ENCODE measurements around the gene F2. TPM values are rescaled to one million over a fixed set of nuclear protein-coding genes. Genes with fewer than 3 reads are reported as not detected.

The F2 gene
- polyA plus RNA-seq, 4 donors, result 0.09 to 2.3 TPM; not detected in 2

DNA sequence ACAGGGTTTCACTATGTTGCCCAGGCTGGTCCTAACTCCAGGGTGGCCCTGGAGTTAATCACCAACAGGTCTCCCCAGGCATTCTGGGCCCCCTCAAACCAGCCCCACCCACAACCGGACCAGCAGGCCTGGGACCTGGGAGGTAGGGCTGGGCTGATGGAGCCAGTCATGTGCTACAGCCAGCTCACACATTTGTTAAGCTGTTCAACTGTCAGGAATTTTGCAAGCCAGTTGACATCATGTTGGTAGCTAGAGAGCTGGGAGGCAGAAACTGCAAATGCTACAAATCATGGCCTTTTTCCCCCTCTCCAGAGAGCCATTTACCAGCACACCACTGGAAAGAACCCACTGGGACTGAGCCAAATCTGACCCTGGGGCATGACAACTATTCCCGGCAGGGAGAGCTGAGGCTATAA lies 25.4 kb upstream of the F2 start:
- Histone ChIP-seq H3K27me3 (ENCODE audit: control insufficient read depth in 3 of 3, insufficient read depth in 3 of 3, low read length in 3 of 3) (no peaks in the 10 kb centered on the region), H3K27ac (ENCODE audit: low read depth in 1 of 3, low read length in 2 of 3) (peak overlapping the region in 1 of 3 donors; percentile 11), H3K36me3 (ENCODE audit: control insufficient read depth in 3 of 3, insufficient read depth in 2 of 3, low read depth in 1 of 3, low read length in 3 of 3) (peaks cover 13 to 75% (median 22%) of the 10 kb centered on the region in 3 donors), H3K4me1 (ENCODE audit: control insufficient read depth in 3 of 3, insufficient read depth in 2 of 3, low read depth in 1 of 3, low read length in 2 of 3) (peaks cover 0 to 6% (median 0%) of the 10 kb centered on the region in 3 donors), H3K9me3 (ENCODE audit: control insufficient read depth in 2 of 2, insufficient read depth in 1 of 2, low read depth in 1 of 2, low read length in 1 of 2) (no peaks in the 10 kb centered on the region), H3K4me3 (ENCODE audit: low read depth in 1 of 3, low read length in 3 of 3) (no peak overlapping the region)
- FAIRE-seq (no peak), DNase-seq (no peak)
- 87 to 91% (median 88%) methylated on average over 2 of the region's 2 CpGs for WGBS, 3 donors

DNA sequence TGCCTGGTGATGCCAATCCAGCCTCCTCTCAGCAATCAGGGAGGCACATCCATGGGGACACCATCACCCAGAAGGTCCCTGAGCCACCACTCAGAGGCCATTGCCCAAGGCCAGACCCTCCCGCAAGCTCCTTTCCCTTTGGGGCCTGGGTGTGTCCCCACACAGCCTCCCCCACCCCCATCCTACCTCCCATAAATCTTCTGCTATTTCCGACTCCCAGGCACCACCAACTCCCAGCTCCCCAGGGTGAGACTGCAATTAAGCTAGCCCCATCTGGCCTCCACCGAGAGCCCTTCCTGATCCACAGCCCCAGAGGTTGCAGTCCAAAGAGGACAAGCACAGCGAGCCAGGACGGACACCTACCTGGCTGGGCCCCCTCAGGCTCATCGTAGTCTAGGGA lies 24.9 kb upstream of the F2 start:
- no peak for FAIRE-seq
- H3K36me3 ChIP-seq (ENCODE audit: control insufficient read depth in 3 of 3, insufficient read depth in 2 of 3, low read depth in 1 of 3, low read length in 3 of 3), result peaks cover 13 to 72% (median 22%) of the 10 kb centered on the region in 3 donors
- 89 to 94% (median 92%) methylated on average over 6 of the region's 6 CpGs for WGBS, 3 donors

DNA sequence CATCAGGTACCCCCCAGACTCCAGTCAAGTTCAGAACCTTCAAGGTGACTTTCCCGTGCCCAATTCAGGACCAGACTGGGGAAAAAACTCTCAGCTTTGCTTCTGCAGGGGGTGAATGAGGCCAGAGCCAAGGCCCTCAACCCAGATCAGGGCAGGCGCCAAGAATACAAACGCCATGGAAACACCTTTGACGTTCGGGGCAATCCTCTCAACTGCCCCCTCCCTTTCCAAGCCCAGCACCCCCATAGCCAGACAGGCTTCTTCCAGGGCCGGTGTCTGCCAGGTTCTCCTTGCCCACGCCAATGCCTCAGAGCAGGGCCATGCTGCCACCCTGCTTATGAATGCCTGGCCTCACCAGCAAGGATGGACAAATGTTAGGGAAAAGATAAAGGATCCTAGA lies 24.4 kb upstream of the F2 start:
- FAIRE-seq (no peak), DNase-seq (no peak)
- Histone ChIP-seq H3K36me3 (ENCODE audit: control insufficient read depth in 3 of 3, insufficient read depth in 2 of 3, low read depth in 1 of 3, low read length in 3 of 3) (peaks cover 13 to 72% (median 22%) of the 10 kb centered on the region in 3 donors), H3K4me3 (ENCODE audit: low read depth in 1 of 3, low read length in 3 of 3) (no peak overlapping the region), H3K27me3 (ENCODE audit: control insufficient read depth in 3 of 3, insufficient read depth in 3 of 3, low read length in 3 of 3) (no peaks in the 10 kb centered on the region), H3K4me1 (ENCODE audit: control insufficient read depth in 3 of 3, insufficient read depth in 2 of 3, low read depth in 1 of 3, low read length in 2 of 3) (peaks cover 0 to 8% (median 3%) of the 10 kb centered on the region in 3 donors), H3K27ac (ENCODE audit: low read depth in 1 of 3, low read length in 2 of 3) (no peak overlapping the region), H3K9me3 (ENCODE audit: control insufficient read depth in 2 of 2, insufficient read depth in 1 of 2, low read depth in 1 of 2, low read length in 1 of 2) (no peaks in the 10 kb centered on the region)
- 85 to 91% (median 90%) methylated on average over 7 of the region's 7 CpGs for WGBS, 3 donors

More for the DNA sequence above, 24.9 kb upstream of the F2 start:
- Histone ChIP-seq H3K9me3 (ENCODE audit: control insufficient read depth in 2 of 2, insufficient read depth in 1 of 2, low read depth in 1 of 2, low read length in 1 of 2) (no peaks in the 10 kb centered on the region), H3K27ac (ENCODE audit: low read depth in 1 of 3, low read length in 2 of 3) (peak overlapping the region in 1 of 3 donors; percentile 11), H3K4me1 (ENCODE audit: control insufficient read depth in 3 of 3, insufficient read depth in 2 of 3, low read depth in 1 of 3, low read length in 2 of 3) (peaks cover 0 to 8% (median under 1%) of the 10 kb centered on the region in 3 donors), H3K4me3 (ENCODE audit: low read depth in 1 of 3, low read length in 3 of 3) (no peak overlapping the region), H3K27me3 (ENCODE audit: control insufficient read depth in 3 of 3, insufficient read depth in 3 of 3, low read length in 3 of 3) (no peaks in the 10 kb centered on the region)
- DNase-seq, result no peak

DNA sequence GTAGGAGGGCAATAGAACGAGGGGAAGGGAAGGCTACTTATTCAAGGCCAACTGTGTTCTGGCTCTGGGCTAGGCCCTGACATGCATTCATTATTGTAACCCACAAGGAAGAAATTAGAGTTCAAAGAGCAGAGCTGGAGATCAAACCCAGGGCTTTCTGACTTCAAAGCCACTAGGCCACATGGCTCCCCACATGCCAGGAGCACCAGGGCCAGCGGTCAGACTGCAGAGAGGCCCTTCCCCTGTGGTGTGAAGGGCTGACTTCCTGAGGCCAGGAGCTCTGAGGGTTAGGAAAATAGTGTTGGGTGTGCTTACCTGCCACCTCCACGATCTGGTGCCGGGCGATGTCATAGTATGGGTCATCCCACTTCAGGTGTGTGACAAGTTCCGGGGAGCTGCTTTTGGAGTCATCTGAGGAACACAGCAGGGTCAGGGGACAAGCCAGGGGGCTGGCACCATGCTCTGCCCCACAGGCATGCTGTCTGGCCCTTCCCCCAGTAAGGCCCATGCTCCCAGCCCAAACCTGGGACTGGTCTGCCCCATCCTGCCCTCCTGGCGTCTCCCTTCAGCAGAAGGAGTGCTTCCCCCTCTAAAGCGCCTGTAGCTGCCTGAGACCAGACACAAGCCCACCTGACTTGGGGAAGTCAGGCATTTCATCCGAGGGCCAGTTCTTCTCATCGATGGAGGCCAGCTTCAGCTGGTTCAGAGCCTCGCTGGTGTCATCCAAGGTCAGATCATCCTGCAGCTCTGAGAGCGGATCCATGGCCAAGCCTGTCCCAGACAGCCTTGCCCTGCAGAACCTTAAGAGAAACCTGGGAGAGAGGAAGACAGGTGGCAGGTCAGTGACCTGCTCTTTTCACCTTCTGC lies 23.4 kb upstream of the F2 start:
- H3K27ac ChIP-seq (ENCODE audit: low read depth in 1 of 3, low read length in 2 of 3), result no peak overlapping the region
- no peaks in the 10 kb centered on the region for H3K27me3 ChIP-seq (ENCODE audit: control insufficient read depth in 3 of 3, insufficient read depth in 3 of 3, low read length in 3 of 3)
- H3K4me1 ChIP-seq (ENCODE audit: control insufficient read depth in 3 of 3, insufficient read depth in 2 of 3, low read depth in 1 of 3, low read length in 2 of 3), result peaks cover 0 to 8% (median 3%) of the 10 kb centered on the region in 3 donors
- no peaks in the 10 kb centered on the region for H3K9me3 ChIP-seq (ENCODE audit: control insufficient read depth in 2 of 2, insufficient read depth in 1 of 2, low read depth in 1 of 2, low read length in 1 of 2)
- DNase-seq, result no peak
- FAIRE-seq, result no peak
- H3K36me3 ChIP-seq (ENCODE audit: control insufficient read depth in 3 of 3, insufficient read depth in 2 of 3, low read depth in 1 of 3, low read length in 3 of 3), result peaks cover 12 to 68% (median 21%) of the 10 kb centered on the region in 3 donors
- no peak overlapping the region for H3K4me3 ChIP-seq (ENCODE audit: low read depth in 1 of 3, low read length in 3 of 3)
- WGBS, 3 donors, result 90 to 92% (median 90%) methylated on average over 12 of the region's 12 CpGs

DNA sequence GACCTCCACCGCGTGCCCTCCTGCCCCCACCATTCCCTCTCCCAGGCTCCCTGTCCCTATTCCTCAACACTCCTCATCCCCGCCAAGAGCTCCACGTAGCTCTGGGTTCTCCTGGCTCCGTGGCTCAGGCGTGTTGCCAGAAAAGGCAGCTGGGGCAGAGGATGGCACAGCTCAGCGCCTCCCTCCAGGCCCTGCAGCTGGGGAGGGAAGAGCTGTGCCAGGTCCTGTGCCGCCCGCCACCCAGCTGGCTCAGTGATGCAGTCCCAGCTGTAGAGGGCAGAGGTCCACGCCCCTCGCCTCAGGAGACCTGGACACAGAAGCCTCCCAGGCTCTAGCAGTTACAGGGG lies 22.8 kb upstream of the F2 start:
- Histone ChIP-seq H3K36me3 (ENCODE audit: control insufficient read depth in 3 of 3, insufficient read depth in 2 of 3, low read depth in 1 of 3, low read length in 3 of 3) (peaks cover 9 to 64% (median 19%) of the 10 kb centered on the region in 3 donors), H3K27me3 (ENCODE audit: control insufficient read depth in 3 of 3, insufficient read depth in 3 of 3, low read length in 3 of 3) (no peaks in the 10 kb centered on the region), H3K4me3 (ENCODE audit: low read depth in 1 of 3, low read length in 3 of 3) (no peak overlapping the region), H3K9me3 (ENCODE audit: control insufficient read depth in 2 of 2, insufficient read depth in 1 of 2, low read depth in 1 of 2, low read length in 1 of 2) (no peaks in the 10 kb centered on the region), H3K4me1 (ENCODE audit: control insufficient read depth in 3 of 3, insufficient read depth in 2 of 3, low read depth in 1 of 3, low read length in 2 of 3) (peaks cover 0 to 8% (median 3%) of the 10 kb centered on the region in 3 donors), H3K27ac (ENCODE audit: low read depth in 1 of 3, low read length in 2 of 3) (no peak overlapping the region)
- 50 to 76% (median 60%) methylated on average over 11 of the region's 11 CpGs for WGBS, 3 donors
- FAIRE-seq (no peak), DNase-seq (no peak)

DNA sequence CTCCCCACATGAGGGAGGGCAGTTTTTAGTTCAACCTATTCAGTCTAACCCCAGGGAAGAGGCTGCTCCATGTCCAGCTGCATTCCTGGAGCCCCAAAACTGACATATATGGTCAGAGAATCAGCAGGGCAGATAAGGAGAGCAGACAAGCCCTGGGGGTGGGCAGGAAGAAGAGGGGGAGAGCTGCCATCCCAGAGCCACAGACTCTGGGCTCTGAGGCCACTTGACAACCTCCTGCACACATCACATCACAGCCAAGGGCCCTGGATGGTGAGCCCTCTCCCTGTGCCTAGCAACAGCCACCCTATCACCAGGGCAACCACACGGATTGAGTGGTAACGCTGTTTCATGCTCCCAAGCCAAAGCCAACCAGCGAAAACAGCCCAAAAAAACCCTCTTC lies 21.7 kb upstream of the F2 start:
- WGBS, 3 donors, result 72 to 81% (median 76%) methylated on average over 3 of the region's 3 CpGs
- H3K4me1 ChIP-seq (ENCODE audit: control insufficient read depth in 3 of 3, insufficient read depth in 2 of 3, low read depth in 1 of 3, low read length in 2 of 3), result peaks cover 0 to 15% (median 3%) of the 10 kb centered on the region in 3 donors
- no peaks in the 10 kb centered on the region for H3K27me3 ChIP-seq (ENCODE audit: control insufficient read depth in 3 of 3, insufficient read depth in 3 of 3, low read length in 3 of 3)
- H3K27ac ChIP-seq (ENCODE audit: low read depth in 1 of 3, low read length in 2 of 3), result no peak overlapping the region
- DNase-seq (no peak), FAIRE-seq (no peak)
- no peaks in the 10 kb centered on the region for H3K9me3 ChIP-seq (ENCODE audit: control insufficient read depth in 2 of 2, insufficient read depth in 1 of 2, low read depth in 1 of 2, low read length in 1 of 2)
- H3K36me3 ChIP-seq (ENCODE audit: control insufficient read depth in 3 of 3, insufficient read depth in 2 of 3, low read depth in 1 of 3, low read length in 3 of 3), result peaks cover 3 to 57% (median 19%) of the 10 kb centered on the region in 3 donors
- H3K4me3 ChIP-seq (ENCODE audit: low read depth in 1 of 3, low read length in 3 of 3), result no peak overlapping the region

DNA sequence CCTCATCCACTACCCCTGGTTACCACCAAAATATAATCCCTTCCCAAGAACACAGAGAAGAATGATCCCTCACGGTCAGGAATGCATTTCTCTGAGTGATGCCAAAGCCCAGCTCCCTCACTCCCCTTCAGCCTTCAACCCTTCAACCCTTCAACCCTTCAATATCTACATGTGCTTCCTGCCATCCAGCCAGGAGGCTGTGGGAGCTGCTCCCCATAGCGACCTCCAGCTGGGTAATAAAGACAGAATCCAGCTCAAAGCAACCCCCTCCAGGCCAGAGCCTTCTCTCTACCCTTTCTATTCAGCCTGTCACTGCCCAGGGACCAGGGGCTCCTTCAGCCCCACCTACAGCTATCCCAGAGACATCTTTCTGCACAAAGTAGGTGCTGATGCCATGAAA lies 21.3 kb upstream of the F2 start:
- no peaks in the 10 kb centered on the region for H3K9me3 ChIP-seq (ENCODE audit: control insufficient read depth in 2 of 2, insufficient read depth in 1 of 2, low read depth in 1 of 2, low read length in 1 of 2)
- peaks cover 0 to 18% (median 3%) of the 10 kb centered on the region in 3 donors for H3K4me1 ChIP-seq (ENCODE audit: control insufficient read depth in 3 of 3, insufficient read depth in 2 of 3, low read depth in 1 of 3, low read length in 2 of 3)
- no peaks in the 10 kb centered on the region for H3K27me3 ChIP-seq (ENCODE audit: control insufficient read depth in 3 of 3, insufficient read depth in 3 of 3, low read length in 3 of 3)
- H3K36me3 ChIP-seq (ENCODE audit: control insufficient read depth in 3 of 3, insufficient read depth in 2 of 3, low read depth in 1 of 3, low read length in 3 of 3), result peaks cover 3 to 57% (median 19%) of the 10 kb centered on the region in 3 donors
- no peak for FAIRE-seq
- no peak for DNase-seq
- no peak overlapping the region for H3K4me3 ChIP-seq (ENCODE audit: low read depth in 1 of 3, low read length in 3 of 3)
- WGBS, 3 donors, result 44 to 54% (median 47%) methylated on average over 2 of the region's 2 CpGs
- no peak overlapping the region for H3K27ac ChIP-seq (ENCODE audit: low read depth in 1 of 3, low read length in 2 of 3)

DNA sequence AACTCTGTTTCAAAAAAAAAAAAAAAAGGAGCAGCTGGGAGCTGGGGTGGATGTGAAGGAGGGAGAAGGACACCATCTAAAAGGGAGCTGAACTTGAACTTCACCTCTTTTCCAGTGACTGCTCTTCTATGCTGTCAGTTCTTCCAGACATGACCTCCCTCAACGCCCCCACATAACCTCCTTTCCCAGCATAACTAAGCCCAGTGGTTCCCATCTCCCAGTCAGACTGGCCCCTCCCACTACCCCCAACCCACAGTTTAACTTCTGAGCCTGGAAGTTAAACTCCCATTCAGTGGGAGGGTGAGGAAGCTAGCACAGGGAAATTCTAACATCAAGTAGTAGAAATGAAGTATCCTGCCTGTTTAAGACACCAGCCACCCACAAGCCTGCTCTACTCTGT lies 20.4 kb upstream of the F2 start:
- Histone ChIP-seq H3K9me3 (ENCODE audit: control insufficient read depth in 2 of 2, insufficient read depth in 1 of 2, low read depth in 1 of 2, low read length in 1 of 2) (no peaks in the 10 kb centered on the region), H3K4me3 (ENCODE audit: low read depth in 1 of 3, low read length in 3 of 3) (no peak overlapping the region), H3K27ac (ENCODE audit: low read depth in 1 of 3, low read length in 2 of 3) (no peak overlapping the region), H3K27me3 (ENCODE audit: control insufficient read depth in 3 of 3, insufficient read depth in 3 of 3, low read length in 3 of 3) (no peaks in the 10 kb centered on the region), H3K36me3 (ENCODE audit: control insufficient read depth in 3 of 3, insufficient read depth in 2 of 3, low read depth in 1 of 3, low read length in 3 of 3) (peaks cover 3 to 54% (median 19%) of the 10 kb centered on the region in 3 donors), H3K4me1 (ENCODE audit: control insufficient read depth in 3 of 3, insufficient read depth in 2 of 3, low read depth in 1 of 3, low read length in 2 of 3) (peaks cover 0 to 18% (median 3%) of the 10 kb centered on the region in 3 donors)
- FAIRE-seq (no peak), DNase-seq (no peak)
- 66 to 70% (median 67%) methylated on average over 1 of the region's 1 CpG for WGBS, 3 donors
